Posterior vena cava (tissue), 2 donors: ENCODE measurements around the gene FMN1. TPM values are rescaled to one million over a fixed set of nuclear protein-coding genes. Genes with fewer than 3 reads are reported as not detected.

Experiments used
- DNase-seq: peaks from one replicate; pipeline ENCODE4 v3.0.0-alpha.2; 2020; ENCODE audit warnings: low spot score
- intact Hi-C, 2 donors: fragments of 100-400 bp; cut with DNase I; formaldehyde crosslinking; loops; one replicate each; pipeline versions ENCODE4 v1.14.1 to v1.14.2; 2022 to 2023
- total RNA-seq, 2 donors: library from RNA; stranded (reverse); fragmentation: NEBNext Ultra II Directional; extraction: Animal tissue kit (Norgen Biotek cat#: 25700); gene quantifications; one replicate each; pipeline ENCODE4 v1.2.1, GENCODE V29; 2021
- donor health status: DM: yes; HTN: yes; CAD: no.
- donor health status: DM: yes; HTN: yes; CAD: no.

FMN1 gene
- total RNA-seq, 2 donors from 2014 or later, result 20.2 to 26.6 TPM

DNA sequence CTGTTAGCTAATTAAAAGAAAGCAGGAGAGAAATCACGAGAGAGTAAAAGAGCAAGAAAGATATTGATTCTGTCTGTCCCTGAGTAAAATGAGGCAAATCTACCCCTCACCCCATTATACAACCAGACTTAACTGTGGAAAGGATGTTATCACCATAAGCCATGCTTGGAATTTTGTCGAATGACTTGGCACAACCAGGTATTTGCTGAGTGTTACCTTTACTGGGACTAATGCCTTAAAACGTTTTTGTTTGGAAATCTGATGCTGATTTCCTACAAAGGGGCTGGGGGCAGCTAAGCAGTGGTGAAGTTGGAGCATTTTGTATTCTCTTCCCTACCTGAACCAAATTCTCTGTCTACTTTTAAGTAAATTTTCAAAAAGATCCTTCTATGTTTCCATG, 265.6 kb downstream of the FMN1 start:
- no peak for DNase-seq
- intact Hi-C loops, result no loop called here

DNA sequence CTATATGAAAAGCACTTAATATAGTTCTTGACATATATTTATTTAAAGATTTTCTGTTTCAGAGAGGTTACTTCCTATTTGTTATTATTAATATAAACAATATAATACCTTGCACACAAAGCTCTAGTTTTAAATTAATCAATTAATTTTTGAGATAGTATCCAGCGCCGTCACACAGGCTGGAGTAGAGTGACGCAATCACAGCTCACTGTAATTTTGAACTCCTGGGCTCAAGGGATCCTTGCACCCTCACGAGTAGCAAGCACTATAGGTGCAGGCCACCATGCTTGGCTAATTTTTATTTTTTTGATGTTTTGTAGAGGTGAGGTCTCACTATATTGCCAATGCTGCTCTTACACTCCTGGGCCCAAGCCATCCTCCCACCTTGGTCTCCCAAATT, 267.4 kb downstream of the FMN1 start:
- no peak for DNase-seq
- intact Hi-C loops, result no loop called here

DNA sequence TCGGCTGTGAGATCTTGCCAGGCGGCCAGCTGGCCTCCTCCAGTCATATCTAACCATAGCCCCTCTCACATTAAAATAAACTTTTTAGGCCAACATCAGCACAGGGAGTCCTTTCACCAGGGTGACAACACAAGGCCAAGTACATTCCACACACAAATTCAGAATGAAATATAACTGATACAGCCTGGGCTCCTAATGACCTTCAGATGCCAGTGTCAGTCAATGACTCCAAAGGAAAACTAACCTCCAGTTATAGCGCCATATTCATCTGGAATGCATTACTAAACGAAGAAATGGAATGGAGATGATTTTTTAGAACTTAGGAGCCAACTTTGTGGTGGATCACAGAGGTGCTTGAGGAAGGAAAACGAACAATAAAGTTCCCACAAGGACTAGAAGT, 271.3 kb downstream of the FMN1 start:
- intact Hi-C loops, result no loop called here
- no peak for DNase-seq

DNA sequence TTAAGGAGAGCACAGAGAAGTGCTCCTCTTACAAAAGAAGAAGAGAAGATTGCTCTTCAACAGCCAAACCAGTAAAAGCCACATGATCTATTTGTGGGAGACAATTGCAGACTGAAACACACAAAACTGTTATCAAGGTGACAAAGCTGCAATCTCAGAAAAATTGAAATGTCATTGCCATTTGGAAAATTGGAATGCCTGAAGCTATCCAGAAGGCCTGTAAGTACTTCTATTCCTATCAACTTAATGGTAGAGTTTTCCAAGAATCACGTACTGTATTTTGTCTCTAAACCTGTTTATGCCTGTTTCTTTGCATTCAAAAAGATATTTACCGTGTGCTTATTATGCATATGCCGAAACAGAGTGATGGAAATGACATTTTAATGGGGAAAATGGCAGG, 272.0 kb downstream of the FMN1 start:
- intact Hi-C loops, result no loop called here
- no peak for DNase-seq

DNA sequence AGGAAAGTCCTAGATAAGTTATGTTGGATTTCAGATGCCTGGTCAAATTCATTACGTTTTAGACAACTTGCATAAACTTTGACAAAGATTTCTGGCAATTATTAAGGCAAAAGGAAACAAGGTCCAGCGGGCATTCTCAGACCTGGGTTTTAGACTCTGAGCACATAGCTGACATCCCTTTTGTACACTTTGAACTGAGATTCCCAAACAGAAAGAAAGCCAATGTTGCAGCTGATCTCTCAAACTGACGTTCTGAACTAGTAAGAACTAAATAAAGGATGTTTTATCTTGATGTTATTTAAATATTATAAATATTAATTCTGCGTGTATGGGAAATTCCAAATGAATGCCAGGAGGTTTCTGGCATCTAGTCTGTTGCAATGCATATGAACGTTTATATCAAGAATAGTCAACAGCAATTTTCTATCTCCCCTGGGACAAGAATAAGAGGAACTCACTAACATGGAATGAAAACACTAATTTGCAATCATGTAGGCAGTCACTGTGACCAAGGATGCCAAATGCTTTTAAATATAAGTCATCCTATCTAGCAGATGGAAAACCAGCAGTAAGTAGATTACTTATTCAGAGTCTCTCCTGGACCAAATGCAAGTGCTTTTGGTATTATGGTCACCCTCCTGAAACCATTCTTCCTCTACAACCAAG, 274.6 kb downstream of the FMN1 start:
- no peak for DNase-seq
- intact Hi-C loops, result no loop called here

DNA sequence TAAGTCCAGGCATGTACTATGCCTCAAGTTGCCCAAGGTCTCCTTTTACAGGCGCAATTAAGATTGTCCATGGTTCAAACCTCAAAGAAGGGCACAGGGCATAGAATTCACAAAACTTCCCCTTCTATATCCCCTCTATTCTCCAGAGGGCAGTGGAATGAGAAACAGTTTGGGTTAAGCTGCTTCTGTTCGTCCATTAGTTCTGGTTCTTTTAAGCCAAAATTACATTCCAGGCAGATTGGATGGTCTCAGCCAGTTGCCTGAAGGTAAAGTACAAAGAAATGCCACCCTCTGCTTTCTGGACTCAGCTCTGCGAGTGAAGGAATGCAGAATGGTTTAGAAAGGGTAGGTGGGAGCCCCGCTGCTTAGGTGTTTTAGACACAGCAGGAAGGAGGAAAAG, 276.0 kb downstream of the FMN1 start:
- no peak for DNase-seq
- intact Hi-C loops, result no loop called here

DNA sequence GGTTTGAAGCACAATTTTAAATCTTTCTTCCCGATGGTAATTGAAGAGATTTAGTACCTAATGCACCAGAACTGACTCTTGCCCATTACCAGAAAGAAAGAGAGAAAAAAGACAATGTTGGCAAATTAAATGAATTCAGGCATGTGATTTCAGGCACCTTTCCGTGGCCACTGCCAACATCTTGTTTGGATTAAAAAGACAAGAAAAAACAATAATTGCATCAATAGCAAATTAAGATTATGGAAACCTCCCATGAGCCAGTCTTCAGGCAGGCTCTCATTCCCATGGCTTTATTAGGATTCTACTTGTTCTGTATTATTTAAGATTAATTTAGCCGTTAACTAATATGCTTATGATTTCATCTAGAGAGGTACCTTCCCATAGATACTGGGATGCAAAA, 283.7 kb downstream of the FMN1 start:
- intact Hi-C loops, result no loop called here
- DNase-seq, result no peak

DNA sequence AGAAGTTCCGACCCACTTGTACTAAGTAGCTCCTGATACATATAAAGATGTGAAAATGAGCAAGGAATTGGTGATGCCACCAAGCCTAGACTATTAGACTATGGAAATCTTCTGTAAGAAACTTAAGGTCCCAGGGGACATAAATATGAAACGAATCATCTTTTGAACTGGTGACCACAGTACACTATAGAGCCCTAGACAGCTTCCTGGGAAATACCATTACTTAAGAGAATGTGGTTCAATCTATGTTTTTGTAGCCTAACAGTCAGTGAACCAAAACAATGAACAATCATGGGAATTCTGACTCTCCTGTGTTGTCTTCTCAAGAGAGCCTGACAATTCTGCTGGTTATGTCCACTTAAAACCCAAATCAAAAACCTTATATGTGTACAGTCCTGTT, 285.1 kb downstream of the FMN1 start:
- intact Hi-C loops, result no loop called here

DNA sequence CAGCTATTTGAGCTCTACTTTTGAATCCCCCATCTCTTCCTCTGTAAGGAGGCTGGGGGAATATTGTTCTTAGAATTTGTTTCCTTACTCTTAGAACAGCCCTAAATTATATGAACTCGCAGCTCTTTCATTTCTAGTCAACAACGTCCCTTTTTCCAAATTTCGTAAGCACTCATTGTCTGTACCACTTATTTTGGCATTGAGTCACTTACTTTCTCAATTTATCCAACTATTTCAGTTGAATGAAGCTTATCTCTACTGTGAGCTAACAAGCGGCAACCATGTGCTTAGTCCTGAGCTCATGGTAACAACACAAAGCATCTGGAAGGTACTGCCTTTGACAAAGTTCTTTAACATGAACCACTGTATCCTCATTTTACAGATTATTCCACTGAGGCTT, 285.6 kb downstream of the FMN1 start:
- intact Hi-C loops, result no loop called here
- DNase-seq, result no peak

More for the DNA sequence above, 285.1 kb downstream of the FMN1 start:
- no peak for DNase-seq

DNA sequence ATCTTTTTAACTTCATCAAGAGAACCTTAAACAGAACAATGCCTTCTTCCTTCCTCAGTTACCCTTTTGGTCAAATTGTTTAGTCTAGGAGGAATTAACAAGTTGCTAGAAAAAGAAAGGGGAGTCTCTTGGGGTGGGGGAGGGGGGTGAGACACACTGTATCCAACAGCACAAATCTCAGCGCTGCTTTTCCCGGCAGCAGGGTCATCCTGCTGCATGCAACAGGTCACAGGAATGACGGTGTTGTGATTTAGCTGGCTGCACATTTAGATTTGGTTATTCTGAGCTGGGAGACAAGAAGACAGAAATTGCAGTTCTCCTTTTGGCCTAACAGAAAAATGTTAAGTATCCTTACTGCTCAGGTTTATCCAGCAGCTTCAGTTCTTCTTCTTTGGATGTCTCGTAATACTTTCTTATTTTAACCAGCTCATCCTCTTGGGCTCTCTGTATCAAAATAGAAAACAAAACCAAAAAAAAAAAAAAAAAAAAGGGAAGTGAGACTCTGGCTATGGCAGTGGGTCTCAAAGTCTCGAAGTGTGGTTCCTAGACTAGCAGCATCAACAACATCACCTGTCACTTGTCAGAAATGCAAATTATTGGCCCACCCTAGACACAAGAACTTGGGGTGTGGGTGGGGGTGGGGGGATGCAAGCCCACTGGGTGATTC, 286.2 kb downstream of the FMN1 start:
- intact Hi-C loops, result no loop called here
- DNase-seq, result no peak

DNA sequence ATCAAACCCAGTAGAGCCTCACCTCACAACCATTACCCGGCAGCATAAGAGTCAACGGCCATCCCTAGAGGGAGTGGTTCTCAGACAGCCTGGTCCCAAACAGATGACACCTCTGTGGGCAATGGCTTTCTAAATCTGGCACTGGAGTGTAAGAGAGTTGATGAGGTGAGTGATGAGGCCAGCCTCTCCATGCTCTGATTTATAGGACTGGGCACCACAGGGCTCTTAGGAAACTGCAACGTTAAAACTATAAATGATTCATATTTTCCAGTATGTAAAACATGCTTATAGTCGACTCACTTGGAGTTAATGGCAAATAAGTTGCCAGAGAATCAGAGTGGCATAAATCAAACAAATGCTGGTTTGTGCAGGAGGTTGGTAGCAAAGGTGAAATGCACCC, 289.0 kb downstream of the FMN1 start:
- intact Hi-C loops, result no loop called here
- DNase-seq, result no peak

DNA sequence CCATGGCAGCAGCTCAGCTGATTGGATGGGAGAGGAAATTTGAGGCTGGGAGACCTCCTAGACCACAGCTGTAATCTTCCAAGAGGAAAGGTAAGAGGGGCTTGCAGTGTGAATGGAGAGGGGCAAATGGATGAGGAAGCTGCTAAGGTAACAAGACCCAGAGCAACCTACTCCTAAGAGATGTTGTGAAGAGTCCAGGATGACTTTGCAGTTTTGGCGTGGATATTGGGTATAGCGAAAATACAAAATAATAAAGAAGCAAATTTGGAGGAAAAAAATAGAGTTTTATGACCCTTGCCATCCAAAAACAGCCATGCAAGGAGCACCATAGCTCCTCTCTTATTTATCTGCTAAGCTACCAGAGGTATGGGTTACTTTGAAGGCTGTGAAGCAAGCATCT, 290.1 kb downstream of the FMN1 start:
- DNase-seq, result no peak
- intact Hi-C loops, result no loop called here

DNA sequence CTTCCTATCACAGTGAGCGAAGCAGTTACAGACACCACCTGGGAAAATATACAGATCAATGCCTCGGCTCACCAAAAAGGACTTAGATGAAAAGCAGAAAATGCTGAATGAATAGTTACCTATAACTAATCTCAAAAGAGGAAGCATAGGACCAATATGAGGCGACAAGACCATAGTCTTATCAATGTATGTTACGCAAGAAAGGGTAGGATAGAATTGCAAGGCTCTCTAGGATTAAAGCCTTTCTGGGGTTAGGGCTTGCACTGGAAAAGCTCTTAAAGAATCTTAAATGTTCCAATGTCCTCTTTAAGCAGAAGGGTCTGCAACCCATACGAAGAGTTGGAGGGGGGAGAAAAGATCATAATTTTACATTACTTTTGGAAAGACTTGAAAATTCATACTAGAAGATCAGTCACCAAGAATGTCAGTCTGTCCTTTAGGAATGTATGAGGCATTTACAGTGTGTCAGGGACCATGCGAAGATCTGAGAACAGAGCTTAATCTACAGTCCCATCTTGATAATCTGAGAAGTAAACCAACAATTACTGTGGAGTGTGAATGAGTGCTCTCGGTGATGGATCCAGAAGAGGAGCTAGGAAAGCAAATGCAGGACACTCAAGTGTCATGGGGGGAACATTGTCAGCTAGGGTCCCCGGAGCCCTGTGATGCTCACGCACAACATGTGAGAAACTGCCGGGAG, 290.8 kb downstream of the FMN1 start:
- intact Hi-C loops, result no loop called here
- no peak for DNase-seq

DNA sequence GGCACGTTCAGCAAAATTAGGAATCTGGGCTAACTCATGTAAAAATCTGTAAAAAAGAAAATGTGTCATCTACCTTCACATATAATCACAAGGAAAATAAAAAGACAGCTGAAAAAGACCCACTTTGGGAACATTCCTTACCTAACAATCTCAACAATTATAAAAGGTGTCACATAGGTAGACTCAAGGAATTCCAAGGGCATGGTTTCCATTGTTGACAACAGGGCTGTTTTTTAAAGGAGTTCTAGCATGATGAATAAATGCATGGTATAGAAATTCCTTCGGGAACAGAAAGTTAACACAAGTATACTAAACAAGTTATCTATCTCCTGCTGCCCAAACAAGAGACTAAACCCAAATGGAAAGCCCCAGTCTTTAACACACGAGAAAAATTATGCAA, 292.5 kb downstream of the FMN1 start:
- DNase-seq, result no peak

DNA sequence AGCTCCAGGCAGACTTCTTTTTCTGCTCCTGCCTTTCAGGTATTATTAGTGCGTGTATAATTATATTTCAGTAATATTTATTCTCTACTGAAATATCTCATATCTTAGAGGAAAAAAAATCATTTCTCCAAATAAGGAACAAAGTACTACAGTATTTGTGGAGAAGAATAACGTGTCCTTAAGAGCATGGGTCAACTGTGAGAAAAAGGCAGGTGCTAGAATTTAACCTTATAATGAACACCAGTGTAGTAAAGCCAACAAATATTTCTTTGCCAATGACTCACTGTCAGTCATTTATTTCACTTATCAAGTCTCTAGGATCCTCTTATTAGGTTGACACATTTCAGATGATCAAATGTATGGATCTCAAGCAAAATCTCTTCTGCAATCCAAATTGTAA, 293.3 kb downstream of the FMN1 start:
- DNase-seq, result no peak
- intact Hi-C loops, result no loop called here

More for the DNA sequence above, 292.5 kb downstream of the FMN1 start:
- intact Hi-C loops, result no loop called here

DNA sequence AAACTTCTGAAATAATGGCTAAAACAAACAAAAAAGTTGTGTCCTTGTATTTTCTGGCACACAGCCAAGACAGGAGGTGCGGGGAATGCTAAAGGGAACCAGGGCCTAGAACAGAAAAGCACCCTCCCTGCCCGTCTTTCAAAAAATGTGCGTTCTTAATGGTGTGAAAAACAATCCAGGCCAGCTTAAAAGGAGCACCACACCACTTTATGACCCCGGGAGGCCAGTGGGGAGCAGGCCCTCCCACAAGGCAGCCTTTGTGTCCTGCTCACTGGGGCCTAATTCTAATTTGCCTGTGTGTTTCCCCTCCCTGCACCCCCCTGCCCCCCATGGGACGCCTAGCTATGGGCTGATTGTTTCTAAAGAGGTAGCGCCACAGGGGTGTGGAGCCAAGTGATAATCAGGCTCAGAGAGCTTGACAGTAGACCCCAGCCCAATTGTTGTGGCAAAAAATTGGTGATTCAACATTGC, 295.4 kb downstream of the FMN1 start:
- DNase-seq, result no peak

DNA sequence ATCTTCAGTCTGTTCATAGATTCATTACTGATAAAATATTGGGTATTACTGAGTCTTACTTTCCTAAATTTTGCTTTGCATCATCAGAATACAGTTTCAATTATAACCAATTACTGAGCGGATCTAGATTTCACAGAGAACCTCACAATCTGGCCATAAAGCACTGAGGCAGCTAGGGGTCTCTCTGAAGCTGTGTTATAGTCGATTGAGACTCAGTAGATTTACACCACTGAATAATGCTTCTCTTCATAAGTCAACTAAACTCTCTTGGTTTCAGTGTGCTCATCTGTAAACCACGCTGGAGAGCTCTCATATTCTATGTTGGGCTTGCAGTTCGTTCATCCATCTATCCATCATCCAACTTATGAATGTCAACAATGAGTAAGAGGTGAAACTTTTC, 296.1 kb downstream of the FMN1 start:
- intact Hi-C loops, result no loop called here
- no peak for DNase-seq

More for the DNA sequence above, 295.4 kb downstream of the FMN1 start:
- intact Hi-C loops, result no loop called here

DNA sequence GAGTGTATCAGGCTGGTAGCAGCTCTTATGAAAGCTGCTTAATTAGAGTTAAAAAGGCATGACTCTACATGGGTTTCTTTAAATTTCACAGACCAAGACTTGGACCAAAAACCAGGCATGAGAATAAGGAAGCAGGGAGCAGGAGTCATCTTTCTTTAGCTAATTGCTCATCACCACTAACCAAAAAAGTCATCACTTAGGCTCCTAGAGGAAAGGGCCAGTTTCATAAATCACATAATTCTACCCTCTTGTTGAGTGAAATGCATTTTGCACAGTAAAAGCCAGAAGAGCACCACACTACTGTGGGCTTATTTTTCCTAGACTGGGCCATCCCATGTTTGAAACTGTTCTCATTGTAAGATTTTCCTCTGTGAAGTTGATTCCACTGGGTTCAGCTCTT, 301.1 kb downstream of the FMN1 start:
- no peak for DNase-seq
- intact Hi-C loops, result no loop called here

DNA sequence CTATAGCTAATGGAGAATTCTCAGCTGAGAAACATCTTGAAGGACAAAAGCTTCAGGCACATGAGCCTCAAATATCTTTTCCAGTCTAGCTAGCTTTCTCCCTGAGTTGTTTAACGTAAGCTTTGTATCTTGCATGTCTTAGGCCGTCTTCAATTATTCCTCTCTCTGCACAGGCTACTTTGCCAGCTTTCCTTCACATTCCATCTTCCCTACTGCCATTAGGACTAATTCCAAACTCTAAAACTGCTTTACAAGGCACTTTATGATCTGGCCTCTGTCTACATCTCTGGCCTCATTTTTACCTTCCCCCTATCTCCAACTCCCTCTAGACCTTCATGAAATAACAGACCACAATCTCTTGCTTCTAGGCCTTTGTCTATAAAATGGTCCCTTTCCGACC, 305.3 kb downstream of the FMN1 start:
- DNase-seq, result no peak
- intact Hi-C loops, result loop anchor here in 1 of 2 donors (5.0 kb wide), 1 partner anchor 37 kb away; no protein-coding TSS in a partner anchor

DNA sequence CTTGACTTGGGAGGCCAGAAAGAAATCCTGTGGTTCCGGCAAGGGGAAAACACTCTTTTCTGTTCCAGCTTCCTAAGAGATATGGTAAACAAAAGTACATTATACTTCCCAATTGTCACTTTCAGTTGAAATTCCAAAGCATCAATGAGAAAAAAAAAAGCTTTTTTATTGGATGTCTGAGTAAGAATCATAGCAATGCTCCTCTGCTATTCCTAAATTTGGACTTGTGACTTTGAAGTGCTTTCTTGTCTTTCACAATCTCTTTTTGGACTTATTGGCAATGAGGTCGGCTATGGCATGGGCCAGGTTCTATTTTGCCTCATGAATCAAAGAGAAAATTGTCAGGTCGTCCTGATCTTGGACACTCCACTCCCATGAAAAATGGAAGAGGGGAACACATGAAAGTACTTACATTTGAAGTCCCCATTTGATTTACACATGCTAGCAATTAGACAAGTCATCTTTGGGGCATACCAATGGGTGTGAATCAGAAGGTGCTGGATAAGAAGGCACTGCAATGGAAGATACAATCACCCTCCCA, 306.2 kb downstream of the FMN1 start:
- no peak for DNase-seq
- intact Hi-C loops, result loop anchor here in 1 of 2 donors (5.0 kb wide), 1 partner anchor 36 kb away; no protein-coding TSS in a partner anchor
